Neural cell (in vitro differentiated cells): Measurements from ENCODE around the gene FAM186B. TPM values are rescaled to one million over a fixed set of nuclear protein-coding genes. Genes with fewer than 3 reads are reported as not detected.

ENCODE experiments used
- H2AFZ ChIP-seq: fragments of 200-600, 300-800 bp; sonication (generic), shearing (Covaris generic); 2 replicates; pipeline ENCODE4 v1.6.0; 2014; ENCODE audit warnings: low read depth, mild to moderate bottlenecking, antibody characterized with exemption, low read length, moderate library complexity
- H3F3A ChIP-seq: fragments of 200-600 bp; shearing (Covaris generic); 2 replicates; pipeline ENCODE4 v1.6.1; 2016; ENCODE audit warnings: mild to moderate bottlenecking, moderate library complexity, mixed read lengths, antibody characterized with exemption, low read length; ENCODE audit not compliant: insufficient read depth, poor library complexity, severe bottlenecking
- H3K27ac ChIP-seq: fragments of 200-600, 300-800 bp; sonication (generic), shearing (Covaris generic); 2 replicates; pipeline ENCODE4 v1.5.1; 2014; ENCODE audit warnings: mild to moderate bottlenecking, low read length, moderate library complexity
- H3K27me3 ChIP-seq: fragments of 300-800, 200-600 bp; sonication (generic), shearing (Covaris generic); 2 replicates; pipeline ENCODE4 v1.6.0; 2014; ENCODE audit warnings: mild to moderate bottlenecking, low read depth, low read length, moderate library complexity; ENCODE audit not compliant: insufficient read depth
- H3K36me3 ChIP-seq: fragments of 300-800, 200-600 bp; sonication (generic), shearing (Covaris generic); 2 replicates; pipeline ENCODE4 v1.5.1; 2014; ENCODE audit warnings: mild to moderate bottlenecking, antibody characterized with exemption, low read length, moderate library complexity; ENCODE audit not compliant: insufficient read depth
- H3K4me2 ChIP-seq: fragments of 300-800, 200-600 bp; sonication (generic), shearing (Covaris generic); 2 replicates; pipeline ENCODE4 v1.6.0; 2014; ENCODE audit warnings: mild to moderate bottlenecking, low read length
- H3K4me3 ChIP-seq: fragments of 300-800, 200-600 bp; sonication (generic), shearing (Covaris generic); 2 replicates; pipeline ENCODE4 v1.5.1; 2014; ENCODE audit warnings: mild to moderate bottlenecking, low read length, moderate library complexity
- H3K79me2 ChIP-seq: fragments of 200-600 bp; shearing (Covaris generic); replicated peaks from 2 replicates; pipeline ENCODE4 v1.6.0; 2014; ENCODE audit warnings: mild to moderate bottlenecking, low read length, moderate library complexity; ENCODE audit not compliant: insufficient read depth
- H3K9ac ChIP-seq: fragments of 300-800, 200-600 bp; sonication (generic), shearing (Covaris generic); 2 replicates; pipeline ENCODE4 v1.6.1; 2016; ENCODE audit warnings: mild to moderate bottlenecking, low read length, mixed read lengths
- H3K9me2 ChIP-seq: fragments of 200-600 bp; shearing (Covaris generic); 2 replicates; pipeline ENCODE4 v1.6.1; 2016; ENCODE audit warnings: mild to moderate bottlenecking, low read length, mixed read lengths; ENCODE audit not compliant: insufficient read depth
- H3K9me3 ChIP-seq: fragments of 200-600, 300-800 bp; sonication (generic), shearing (Covaris generic); 2 replicates; pipeline ENCODE4 v1.6.1; 2016; ENCODE audit warnings: mild to moderate bottlenecking, mixed run types, low read length, moderate library complexity, mixed read lengths
- H4K20me1 ChIP-seq: fragments of 200-600 bp; shearing (Covaris generic); 2 replicates; pipeline ENCODE4 v1.6.1; 2016; ENCODE audit warnings: mild to moderate bottlenecking, mixed run types; ENCODE audit not compliant: insufficient read depth
- EP300 ChIP-seq: fragments of 450-650 bp; conservative IDR thresholded peaks from 2 replicates; pipeline ENCODE4 v1.6.1; 2014; ENCODE audit warnings: antibody characterized with exemption, mild to moderate bottlenecking, moderate library complexity; ENCODE audit not compliant: poor library complexity, severe bottlenecking
- EZH2 ChIP-seq: fragments of 200-600, 300-800 bp; shearing (Covaris generic), sonication (generic); IDR thresholded peaks from 2 replicates; pipeline ENCODE4 v1.6.1; 2014; ENCODE audit warnings: antibody characterized with exemption, low read length, borderline replicate concordance, mild to moderate bottlenecking; ENCODE audit not compliant: insufficient read depth, poor library complexity, severe bottlenecking
- MXI1 ChIP-seq: fragments of 450-650 bp; conservative IDR thresholded peaks from 2 replicates; pipeline ENCODE4 v1.6.1; 2014; ENCODE audit warnings: antibody characterized with exemption, mild to moderate bottlenecking; ENCODE audit not compliant: poor library complexity, severe bottlenecking
- POLR2AphosphoS5 ChIP-seq: IDR thresholded peaks from 2 replicates; pipeline ENCODE4 v1.6.1; 2012
- RAD21 ChIP-seq: fragments of 450-650 bp; conservative IDR thresholded peaks from 2 replicates; pipeline ENCODE4 v1.6.1; 2014; ENCODE audit warnings: antibody characterized with exemption, mild to moderate bottlenecking, moderate library complexity
- REST ChIP-seq: IDR thresholded peaks from 2 replicates; pipeline ENCODE4 v1.6.1; 2012; ENCODE audit warnings: borderline replicate concordance
- SMC3 ChIP-seq: fragments of 450-650 bp; conservative IDR thresholded peaks from 2 replicates; pipeline ENCODE4 v1.6.1; 2014; ENCODE audit warnings: antibody characterized with exemption, mild to moderate bottlenecking, moderate library complexity; ENCODE audit not compliant: poor library complexity
- TAF1 ChIP-seq: IDR thresholded peaks from 2 replicates; pipeline ENCODE4 v1.6.1; 2012; ENCODE audit warnings: low read depth
- polyA plus RNA-seq: library from polyadenylated mRNA; depleted of rRNA; stranded (reverse); fragments of >200 nt; gene quantifications from 2 replicates; pipeline ENCODE4 v1.2.3, GENCODE V29; 2014
- TF ChIP-seq, protein P1 (sequence below): fragments of 450-650 bp; IDR thresholded peaks from 2 replicates; pipeline ENCODE4 v1.5.1; 2014; ENCODE audit warnings: antibody characterized with exemption, mild to moderate bottlenecking, moderate library complexity; ENCODE audit not compliant: poor library complexity, severe bottlenecking

Gene FAM186B
- polyA plus RNA-seq, 1 donor from 2014 or later, result not detected

GRCh38 chr12:49562233-49562632 lies 43.2 kb downstream of the FAM186B start:
- no peak overlapping the region for H3K9ac ChIP-seq
- no peaks in the 10 kb centered on the region for H3K9me3 ChIP-seq
- no peaks in the 10 kb centered on the region for H3K36me3 ChIP-seq
- H4K20me1 ChIP-seq, result no peaks in the 10 kb centered on the region
- H3K9me2 ChIP-seq, result no peaks in the 10 kb centered on the region
- H3K27ac ChIP-seq, result no peak overlapping the region
- H2AFZ ChIP-seq, result no peak overlapping the region
- H3K79me2 ChIP-seq, result peaks cover 8% of the 10 kb centered on the region
- no peaks in the 10 kb centered on the region for H3F3A ChIP-seq
- H3K4me2 ChIP-seq, result no peak overlapping the region
- no peaks in the 10 kb centered on the region for H3K27me3 ChIP-seq
- no peak overlapping the region for H3K4me3 ChIP-seq
- TF ChIP-seq, protein P1, sequence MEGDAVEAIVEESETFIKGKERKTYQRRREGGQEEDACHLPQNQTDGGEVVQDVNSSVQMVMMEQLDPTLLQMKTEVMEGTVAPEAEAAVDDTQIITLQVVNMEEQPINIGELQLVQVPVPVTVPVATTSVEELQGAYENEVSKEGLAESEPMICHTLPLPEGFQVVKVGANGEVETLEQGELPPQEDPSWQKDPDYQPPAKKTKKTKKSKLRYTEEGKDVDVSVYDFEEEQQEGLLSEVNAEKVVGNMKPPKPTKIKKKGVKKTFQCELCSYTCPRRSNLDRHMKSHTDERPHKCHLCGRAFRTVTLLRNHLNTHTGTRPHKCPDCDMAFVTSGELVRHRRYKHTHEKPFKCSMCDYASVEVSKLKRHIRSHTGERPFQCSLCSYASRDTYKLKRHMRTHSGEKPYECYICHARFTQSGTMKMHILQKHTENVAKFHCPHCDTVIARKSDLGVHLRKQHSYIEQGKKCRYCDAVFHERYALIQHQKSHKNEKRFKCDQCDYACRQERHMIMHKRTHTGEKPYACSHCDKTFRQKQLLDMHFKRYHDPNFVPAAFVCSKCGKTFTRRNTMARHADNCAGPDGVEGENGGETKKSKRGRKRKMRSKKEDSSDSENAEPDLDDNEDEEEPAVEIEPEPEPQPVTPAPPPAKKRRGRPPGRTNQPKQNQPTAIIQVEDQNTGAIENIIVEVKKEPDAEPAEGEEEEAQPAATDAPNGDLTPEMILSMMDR, result no peak
- no peak for TF ChIP-seq EP300
- TF ChIP-seq SMC3, result no peak
- TF ChIP-seq MXI1, result no peak
- no peak for TF ChIP-seq POLR2AphosphoS5
- no peak for TF ChIP-seq REST
- no peak for TF ChIP-seq TAF1
- no peak for TF ChIP-seq RAD21

- Histone ChIP-seq H3K4me3 (no peak overlapping the region), H3K36me3 (no peaks in the 10 kb centered on the region), H3K4me2 (no peak overlapping the region), H3F3A (no peaks in the 10 kb centered on the region), H3K27ac (no peak overlapping the region), H3K79me2 (no peaks in the 10 kb centered on the region), H3K9ac (no peak overlapping the region), H3K9me2 (no peaks in the 10 kb centered on the region), H4K20me1 (no peaks in the 10 kb centered on the region), H3K9me3 (no peaks in the 10 kb centered on the region), H3K27me3 (no peaks in the 10 kb centered on the region), H2AFZ (no peak overlapping the region)
- TF ChIP-seq EZH2 (no peak), POLR2AphosphoS5 (no peak), TAF1 (no peak), SMC3 (no peak), REST (no peak), MXI1 (no peak), EP300 (no peak), RAD21 (no peak)
- TF ChIP-seq, protein P1, result no peak
Observed at GRCh38 chr12:49560695-49561094, 44.7 kb downstream of the FAM186B start.
